A673 (cell line): Measurements from ENCODE around the gene GMCL2.

ENCODE experiments used
- EZH2 ChIP-seq: fragments of 200-600 bp; sonication (generic); IDR thresholded peaks from 2 replicates; pipeline ENCODE4 v1.6.1; 2017; ENCODE audit warnings: borderline replicate concordance, low read depth, mild to moderate bottlenecking, mixed read lengths, antibody characterized with exemption, low read length; ENCODE audit not compliant: poor library complexity, severe bottlenecking
- TF ChIP-seq, protein P1 (sequence below): fragments of 300-800, 200-600 bp; sonication (generic); conservative IDR thresholded peaks from 2 replicates; pipeline ENCODE4 v1.5.1; 2017; ENCODE audit warnings: low read depth, mild to moderate bottlenecking, antibody characterized with exemption, low read length, moderate library complexity, mixed read lengths

DNA sequence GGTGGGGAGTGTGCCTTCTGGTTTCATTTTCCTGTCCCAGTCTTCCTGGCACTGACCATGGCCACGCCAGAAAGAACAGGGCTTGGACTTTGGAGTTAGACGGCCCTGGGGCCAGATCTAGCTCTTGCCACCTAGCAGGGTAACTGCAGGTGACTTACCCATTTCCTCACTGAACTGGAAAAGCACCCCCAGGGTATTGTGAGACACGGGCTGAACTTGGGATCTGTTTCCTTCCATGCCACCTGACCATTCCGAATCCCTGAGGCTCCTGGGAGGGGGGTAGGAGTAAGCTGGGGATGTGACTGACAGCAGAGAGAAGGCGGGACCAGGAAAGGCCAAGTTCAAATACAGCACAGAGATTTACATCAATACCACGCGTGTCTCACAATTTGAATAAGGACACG is 26.6 kb upstream of the GMCL2 start:
- TF ChIP-seq, protein P1, sequence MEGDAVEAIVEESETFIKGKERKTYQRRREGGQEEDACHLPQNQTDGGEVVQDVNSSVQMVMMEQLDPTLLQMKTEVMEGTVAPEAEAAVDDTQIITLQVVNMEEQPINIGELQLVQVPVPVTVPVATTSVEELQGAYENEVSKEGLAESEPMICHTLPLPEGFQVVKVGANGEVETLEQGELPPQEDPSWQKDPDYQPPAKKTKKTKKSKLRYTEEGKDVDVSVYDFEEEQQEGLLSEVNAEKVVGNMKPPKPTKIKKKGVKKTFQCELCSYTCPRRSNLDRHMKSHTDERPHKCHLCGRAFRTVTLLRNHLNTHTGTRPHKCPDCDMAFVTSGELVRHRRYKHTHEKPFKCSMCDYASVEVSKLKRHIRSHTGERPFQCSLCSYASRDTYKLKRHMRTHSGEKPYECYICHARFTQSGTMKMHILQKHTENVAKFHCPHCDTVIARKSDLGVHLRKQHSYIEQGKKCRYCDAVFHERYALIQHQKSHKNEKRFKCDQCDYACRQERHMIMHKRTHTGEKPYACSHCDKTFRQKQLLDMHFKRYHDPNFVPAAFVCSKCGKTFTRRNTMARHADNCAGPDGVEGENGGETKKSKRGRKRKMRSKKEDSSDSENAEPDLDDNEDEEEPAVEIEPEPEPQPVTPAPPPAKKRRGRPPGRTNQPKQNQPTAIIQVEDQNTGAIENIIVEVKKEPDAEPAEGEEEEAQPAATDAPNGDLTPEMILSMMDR = no peak
- no peak for TF ChIP-seq EZH2
